Hepatocyte (in vitro differentiated cells): ENCODE data around the gene ANO6.

ENCODE experiments used
- EZH2 ChIP-seq: fragments of 200-600 bp; sonication (generic); IDR thresholded peaks from 2 replicates; pipeline ENCODE4 v1.6.1; 2016; ENCODE audit warnings: antibody characterized with exemption, mild to moderate bottlenecking, borderline replicate concordance
- EZH2phosphoT487 ChIP-seq: fragments of 200-600 bp; sonication (generic); IDR thresholded peaks from one replicate; pipeline ENCODE4 v1.6.1; 2018; ENCODE audit warnings: antibody characterized with exemption, mild to moderate bottlenecking, low read depth, moderate library complexity; ENCODE audit not compliant: unreplicated experiment, severe bottlenecking
- TF ChIP-seq, protein P1 (sequence below): fragments of 200-600 bp; sonication (generic); IDR thresholded peaks from 2 replicates; pipeline ENCODE4 v1.5.1; 2016; ENCODE audit warnings: antibody characterized with exemption, mild to moderate bottlenecking; ENCODE audit not compliant: poor library complexity

DNA sequence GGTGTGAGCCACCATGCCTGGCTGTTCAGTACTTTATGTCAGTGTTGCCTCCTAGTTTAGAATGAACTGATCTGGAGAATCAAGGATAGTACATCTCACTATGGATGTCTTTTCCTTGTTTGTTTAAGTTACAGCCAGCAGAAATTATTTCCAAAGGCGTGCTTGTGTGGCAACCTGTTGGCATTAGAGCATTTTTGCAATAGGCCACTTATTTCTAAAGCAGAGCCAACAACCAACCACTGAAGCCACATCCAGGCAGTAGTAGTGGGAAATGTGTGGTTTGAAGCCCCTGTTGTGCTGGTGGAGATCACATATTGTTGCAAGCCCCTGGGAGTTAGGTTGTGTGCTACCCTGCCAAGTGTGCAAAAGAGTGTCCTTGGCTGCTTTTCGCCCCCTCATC is 3.7 kb downstream of the ANO6 start:
- TF ChIP-seq, protein P1, sequence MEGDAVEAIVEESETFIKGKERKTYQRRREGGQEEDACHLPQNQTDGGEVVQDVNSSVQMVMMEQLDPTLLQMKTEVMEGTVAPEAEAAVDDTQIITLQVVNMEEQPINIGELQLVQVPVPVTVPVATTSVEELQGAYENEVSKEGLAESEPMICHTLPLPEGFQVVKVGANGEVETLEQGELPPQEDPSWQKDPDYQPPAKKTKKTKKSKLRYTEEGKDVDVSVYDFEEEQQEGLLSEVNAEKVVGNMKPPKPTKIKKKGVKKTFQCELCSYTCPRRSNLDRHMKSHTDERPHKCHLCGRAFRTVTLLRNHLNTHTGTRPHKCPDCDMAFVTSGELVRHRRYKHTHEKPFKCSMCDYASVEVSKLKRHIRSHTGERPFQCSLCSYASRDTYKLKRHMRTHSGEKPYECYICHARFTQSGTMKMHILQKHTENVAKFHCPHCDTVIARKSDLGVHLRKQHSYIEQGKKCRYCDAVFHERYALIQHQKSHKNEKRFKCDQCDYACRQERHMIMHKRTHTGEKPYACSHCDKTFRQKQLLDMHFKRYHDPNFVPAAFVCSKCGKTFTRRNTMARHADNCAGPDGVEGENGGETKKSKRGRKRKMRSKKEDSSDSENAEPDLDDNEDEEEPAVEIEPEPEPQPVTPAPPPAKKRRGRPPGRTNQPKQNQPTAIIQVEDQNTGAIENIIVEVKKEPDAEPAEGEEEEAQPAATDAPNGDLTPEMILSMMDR, result no peak
- TF ChIP-seq EZH2phosphoT487 (no peak), EZH2 (no peak)
